ENCODE results near the gene PSMD1. TPM values are rescaled to one million over a fixed set of nuclear protein-coding genes. Genes with fewer than 3 reads are reported as not detected.

The PSMD1 gene
- total RNA-seq, 4 donors from 2014 or later: 47.9 to 79.3 (median 61.9) TPM

DNA sequence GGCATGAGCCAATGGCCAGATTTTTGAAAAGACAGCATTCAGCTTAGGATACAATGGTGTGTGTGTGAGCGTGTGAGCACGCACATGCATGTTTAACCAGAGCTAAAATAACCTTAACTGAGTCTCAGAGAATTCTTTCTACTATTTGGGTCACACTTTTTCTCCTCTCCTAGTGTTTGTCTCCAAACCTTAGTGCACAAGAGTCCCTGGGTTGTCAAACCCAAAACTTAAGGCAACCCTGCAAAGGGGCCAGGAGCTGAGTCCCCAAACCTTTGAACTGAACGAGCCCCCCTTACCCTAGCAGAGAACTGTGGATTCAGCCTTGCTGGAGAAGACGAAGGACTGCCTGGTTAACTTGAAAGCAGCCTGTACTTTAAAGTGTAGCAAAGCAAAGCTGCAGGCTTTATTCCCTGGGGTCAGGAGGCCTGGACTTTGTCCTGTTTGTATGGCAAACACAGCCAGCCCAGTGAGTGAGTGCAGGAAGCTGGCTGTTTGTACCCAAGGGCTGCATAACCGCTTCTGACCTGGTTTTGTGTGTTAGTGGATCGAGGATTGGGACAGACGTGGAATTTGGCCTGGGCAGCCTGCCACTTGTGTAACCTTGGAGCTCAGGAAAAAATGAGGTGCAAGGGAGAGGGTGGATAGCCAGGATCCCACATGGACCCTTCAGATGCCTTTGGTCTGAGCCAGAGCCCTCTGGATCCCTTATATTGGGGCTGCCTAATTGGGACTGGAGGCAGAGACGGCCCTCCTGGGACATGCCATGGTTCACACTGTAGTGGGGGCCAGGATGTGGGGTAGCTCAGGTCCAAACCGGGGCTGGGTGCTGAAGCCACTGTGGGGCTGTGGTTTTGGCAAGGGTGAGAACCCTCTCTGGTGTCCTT, 6.4 kb upstream of the PSMD1 start:
- WGBS, 2 donors: 50 to 53% methylated on average over 9 of the region's 9 CpGs
- DNase-seq (ENCODE audit: low spot score in 2 of 2): no peak
- H3K4me3 ChIP-seq: no peak overlapping the region
- peaks cover 0 to 40% (median 7%) of the 10 kb centered on the region in 4 donors for H3K4me1 ChIP-seq
- no peaks in the 10 kb centered on the region for H3K9me3 ChIP-seq
- no peaks in the 10 kb centered on the region for H3K27me3 ChIP-seq
- peak overlapping the region in 2 of 4 donors; percentile 17 to 18 for H3K27ac ChIP-seq
- H3K36me3 ChIP-seq: no peaks in the 10 kb centered on the region
- TF ChIP-seq EP300 (IDR thresholded peaks at IDR 0.05) (no peak), POLR2A (IDR thresholded peaks at IDR 0.05) (no peak), CTCF (IDR thresholded peaks at IDR 0.05) (no peak)

- Histone ChIP-seq H3K27me3 (no peaks in the 10 kb centered on the region), H3K27ac (peak overlapping the region in 1 of 4 donors; percentile 18), H3K9me3 (no peaks in the 10 kb centered on the region), H3K4me1 (peaks cover 0 to 40% (median 7%) of the 10 kb centered on the region in 4 donors), H3K4me3 (no peak overlapping the region), H3K36me3 (no peaks in the 10 kb centered on the region)
- TF ChIP-seq POLR2A (IDR thresholded peaks at IDR 0.05) (no peak), EP300 (IDR thresholded peaks at IDR 0.05) (no peak), CTCF (IDR thresholded peaks at IDR 0.05) (no peak)
- no peak for DNase-seq (ENCODE audit: low spot score in 2 of 2)
- 69 to 70% methylated on average over 5 of the region's 5 CpGs for WGBS, 2 donors
Observed at GRCh38 chr2:231051116-231051515, 5.6 kb upstream of the PSMD1 start.

DNA sequence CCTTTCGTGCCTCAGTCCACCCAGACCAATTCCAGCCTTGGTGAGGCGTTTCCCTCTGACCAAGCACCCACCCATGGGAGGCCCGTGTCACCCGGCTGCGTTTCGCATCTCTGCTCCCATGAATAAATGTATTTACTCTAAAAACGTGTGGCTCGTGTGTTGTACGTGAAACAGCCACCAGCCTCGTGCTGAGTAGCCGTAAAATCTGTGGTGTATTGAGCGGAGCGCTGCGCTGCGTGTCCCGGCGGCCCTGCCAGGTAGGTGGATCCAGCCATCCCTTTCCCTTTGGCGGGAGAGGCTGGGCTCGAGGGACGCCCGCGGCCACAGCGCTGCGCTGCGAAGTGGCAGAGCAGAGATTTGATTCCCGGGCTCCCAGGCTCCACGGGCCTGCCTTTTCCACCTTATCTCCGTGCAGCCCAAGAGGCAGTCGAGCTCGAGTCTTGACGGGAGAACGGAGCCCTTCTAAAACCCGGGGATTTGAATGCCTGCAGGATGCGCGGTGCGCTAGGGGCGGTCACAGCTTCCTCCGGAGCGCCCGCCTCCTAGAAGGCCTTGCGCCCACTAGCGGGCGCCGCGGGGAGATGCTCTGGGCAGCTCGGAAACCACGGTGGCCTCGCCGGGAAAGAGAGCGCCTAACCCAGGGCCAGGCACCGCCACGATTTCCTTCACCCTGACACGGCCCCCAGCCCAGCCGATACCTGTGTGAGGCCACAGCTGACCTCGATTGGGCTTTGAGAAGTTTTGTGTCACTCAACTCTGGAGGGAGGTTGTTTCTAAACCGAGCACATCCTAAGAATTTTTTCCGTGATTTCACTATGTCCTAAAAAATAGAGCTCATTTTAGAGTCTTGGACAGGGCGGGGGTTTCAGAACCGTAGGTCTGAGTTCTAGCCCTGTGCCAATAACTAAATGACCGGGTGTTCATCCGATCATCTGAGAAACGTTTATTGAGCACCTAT, 3.9 kb upstream of the PSMD1 start:
- TF ChIP-seq POLR2A (IDR thresholded peaks at IDR 0.05) (no peak), EP300 (IDR thresholded peaks at IDR 0.05) (peak in 1 of 2 donors; percentile 44), CTCF (IDR thresholded peaks at IDR 0.05) (peak; percentile 80 to 96 (median 92))
- Histone ChIP-seq H3K4me1 (peaks cover 0 to 27% (median 12%) of the 10 kb centered on the region in 4 donors), H3K9me3 (no peaks in the 10 kb centered on the region), H3K27ac (peak overlapping the region in 3 of 4 donors; percentile 10 to 64 (median 35)), H3K4me3 (peak overlapping the region; percentile 42 to 75 (median 70)), H3K27me3 (no peaks in the 10 kb centered on the region), H3K36me3 (no peaks in the 10 kb centered on the region)
- DNase-seq (ENCODE audit: low spot score in 2 of 2): peak; percentile 55 to 66
- WGBS, 2 donors: 7 to 11% methylated on average over 34 to 59 of the region's 62 CpGs

GRCh38 chr2:231053846-231054245, 2.8 kb upstream of the PSMD1 start:
- no peak for TF ChIP-seq CTCF (IDR thresholded peaks at IDR 0.05)
- no peak for TF ChIP-seq POLR2A (IDR thresholded peaks at IDR 0.05)
- no peak for TF ChIP-seq EP300 (IDR thresholded peaks at IDR 0.05)
- Histone ChIP-seq H3K4me1 (peaks cover 0 to 28% (median 19%) of the 10 kb centered on the region in 4 donors), H3K36me3 (no peaks in the 10 kb centered on the region), H3K4me3 (no peak overlapping the region), H3K27ac (no peak overlapping the region), H3K9me3 (no peaks in the 10 kb centered on the region), H3K27me3 (no peaks in the 10 kb centered on the region)
- DNase-seq (ENCODE audit: low spot score in 2 of 2): no peak
- 76 to 79% methylated on average over 6 of the region's 6 CpGs for WGBS, 2 donors
